OCI-LY7 (cell line): ENCODE measurements around the gene ERLIN1.

Experiments
- CTCF ChIP-seq: fragments of 200-600 bp; sonication (generic); conservative IDR thresholded peaks from 2 replicates; pipeline ENCODE4 v1.5.1; 2014; ENCODE audit warnings: mild to moderate bottlenecking, antibody characterized with exemption, low read length, moderate library complexity, mixed read lengths
- EZH2phosphoT487 ChIP-seq: fragments of 200-600 bp; sonication (generic); IDR thresholded peaks from 2 replicates; pipeline ENCODE4 v1.6.1; 2018; ENCODE audit warnings: low read depth, borderline replicate concordance, mild to moderate bottlenecking, mixed run types, antibody characterized with exemption, low read length, moderate library complexity, mixed read lengths

- TF ChIP-seq CTCF (no peak), EZH2phosphoT487 (no peak)
Measured at GRCh38 chr10:100208276-100208675, 22.4 kb upstream of the ERLIN1 start.
